HEK293 (cell line): ENCODE results near the gene TSHZ2.
"Not testable (repeated sequence)": the region's sequence is repeated elsewhere in the genome, so short reads cannot be mapped to it uniquely, and the experiment has no call there.

Experiments
- CTCF ChIA-PET: fragments of 350-600 bp; formaldehyde crosslinking; extraction: SDS; loops from one replicate; lab custom pipeline; 2021; ENCODE audit warnings: antibody characterized with exemption; lab: Yijun Ruan, JAX
- POLR2A ChIA-PET: fragments of 300-600 bp; formaldehyde crosslinking; extraction: SDS; loops from one replicate; lab custom pipeline; 2020; ENCODE audit warnings: antibody characterized with exemption, inconsistent platforms; lab: Yijun Ruan, JAX
- H3K27ac ChIP-seq: fragments of 200-500 bp; sonication (Bioruptor generic); 2 replicates; pipeline ENCODE4 v1.5.1; 2014; ENCODE audit warnings: low read depth, low read length, control low read depth, inconsistent platforms; ENCODE audit errors: extremely low read depth
- H3K36me3 ChIP-seq, 2 experiments: fragments of 200-500 bp in 1 of 2; sonication (Bioruptor generic) in 1 of 2; 1 replicate in 1 of 2; 2 replicates in 1 of 2; pipeline ENCODE4 v1.5.1; 2014 to 2017; ENCODE audit warnings: inconsistent platforms in 2 of 2, low read length in 2 of 2; ENCODE audit not compliant: control insufficient read depth in 2 of 2, insufficient read depth in 1 of 2
- H3K4me1 ChIP-seq: fragments of 200-500 bp; sonication (Bioruptor generic); 2 replicates; pipeline ENCODE4 v1.5.1; 2014; ENCODE audit warnings: mild to moderate bottlenecking, low read length, inconsistent platforms; ENCODE audit not compliant: control insufficient read depth, insufficient read depth
- H3K4me3 ChIP-seq: 2 replicates; pipeline ENCODE4 v1.5.1; 2011; ENCODE audit warnings: low read depth, mild to moderate bottlenecking, control low read depth, low read length, moderate library complexity
- H3K9me3 ChIP-seq: fragments of 200-500 bp; sonication (Bioruptor generic); 2 replicates; pipeline ENCODE4 v1.5.1; 2014; ENCODE audit warnings: low read depth, low read length, inconsistent platforms; ENCODE audit not compliant: control insufficient read depth, insufficient read depth
- GFI1B ChIP-seq: fragments of 450-650 bp; formaldehyde crosslinking; IDR thresholded peaks from 2 replicates; pipeline ENCODE4 v1.5.1; 2016; ENCODE audit warnings: missing biosample characterization, missing genetic modification characterization
- KLF7 ChIP-seq: fragments of 450-650 bp; formaldehyde crosslinking; IDR thresholded peaks from 2 replicates; pipeline ENCODE4 v1.5.1; 2016; ENCODE audit warnings: missing biosample characterization, missing genetic modification characterization, borderline replicate concordance
- OVOL3 ChIP-seq: fragments of 450-650 bp; formaldehyde crosslinking; IDR thresholded peaks from 2 replicates; pipeline ENCODE4 v1.5.1; 2016; ENCODE audit warnings: missing biosample characterization, missing genetic modification characterization
- ZBTB17 ChIP-seq: fragments of 450-650 bp; formaldehyde crosslinking; IDR thresholded peaks from 2 replicates; pipeline ENCODE4 v1.5.1; 2016; ENCODE audit warnings: missing biosample characterization, missing genetic modification characterization
- ZBTB7A ChIP-seq: fragments of 450-650 bp; formaldehyde crosslinking; IDR thresholded peaks from 2 replicates; pipeline ENCODE4 v1.5.1; 2016; ENCODE audit warnings: low read depth, missing biosample characterization, missing genetic modification characterization
- ZEB2 ChIP-seq: fragments of 450-650 bp; formaldehyde crosslinking; IDR thresholded peaks from 2 replicates; pipeline ENCODE4 v1.5.1; 2016; ENCODE audit warnings: missing biosample characterization, missing genetic modification characterization
- ZFHX2 ChIP-seq: fragments of 450-650 bp; formaldehyde crosslinking; conservative IDR thresholded peaks from 2 replicates; pipeline ENCODE4 v1.5.1; 2016; ENCODE audit warnings: missing biosample characterization, missing genetic modification characterization
- ZNF114 ChIP-seq: fragments of 450-650 bp; formaldehyde crosslinking; IDR thresholded peaks from 2 replicates; pipeline ENCODE4 v1.5.0; 2017; ENCODE audit warnings: missing biosample characterization, missing genetic modification characterization
- ZNF155 ChIP-seq: fragments of 450-650 bp; formaldehyde crosslinking; IDR thresholded peaks from 2 replicates; pipeline ENCODE4 v1.5.1; 2016; ENCODE audit warnings: missing biosample characterization, missing genetic modification characterization
- ZNF2 ChIP-seq: fragments of 450-650 bp; formaldehyde crosslinking; IDR thresholded peaks from 2 replicates; pipeline ENCODE4 v1.5.1; 2016; ENCODE audit warnings: missing biosample characterization, missing genetic modification characterization
- ZNF23 ChIP-seq: fragments of 450-650 bp; formaldehyde crosslinking; IDR thresholded peaks from 2 replicates; pipeline ENCODE4 v1.5.1; 2016; ENCODE audit warnings: missing biosample characterization, missing genetic modification characterization, borderline replicate concordance
- ZNF311 ChIP-seq: fragments of 450-650 bp; formaldehyde crosslinking; IDR thresholded peaks from 2 replicates; pipeline ENCODE4 v1.5.1; 2017; ENCODE audit warnings: missing biosample characterization, missing genetic modification characterization, borderline replicate concordance
- ZNF404 ChIP-seq: fragments of 450-650 bp; formaldehyde crosslinking; IDR thresholded peaks from 2 replicates; pipeline ENCODE4 v1.5.1; 2017; ENCODE audit warnings: missing biosample characterization, missing genetic modification characterization
- ZNF544 ChIP-seq: fragments of 450-650 bp; formaldehyde crosslinking; IDR thresholded peaks from 2 replicates; pipeline ENCODE4 v1.5.0; 2017; ENCODE audit warnings: missing biosample characterization, missing genetic modification characterization
- ZNF558 ChIP-seq: fragments of 450-650 bp; formaldehyde crosslinking; IDR thresholded peaks from 2 replicates; pipeline ENCODE4 v1.5.1; 2016; ENCODE audit warnings: missing biosample characterization, missing genetic modification characterization
- ZNF660 ChIP-seq: fragments of 450-650 bp; IDR thresholded peaks from 2 replicates; pipeline ENCODE4 v1.5.1; 2018; ENCODE audit warnings: missing biosample characterization, mild to moderate bottlenecking, missing genetic modification characterization
- ZNF768 ChIP-seq: fragments of 450-650 bp; formaldehyde crosslinking; IDR thresholded peaks from 2 replicates; pipeline ENCODE4 v1.5.1; 2018; ENCODE audit warnings: missing biosample characterization, mild to moderate bottlenecking, missing genetic modification characterization
- ZSCAN23 ChIP-seq: fragments of 450-650 bp; formaldehyde crosslinking; IDR thresholded peaks from 2 replicates; pipeline ENCODE4 v1.5.1; 2016; ENCODE audit warnings: missing biosample characterization, missing genetic modification characterization
- ZXDB ChIP-seq: fragments of 450-650 bp; formaldehyde crosslinking; IDR thresholded peaks from 2 replicates; pipeline ENCODE4 v1.5.1; 2016; ENCODE audit warnings: missing biosample characterization, missing genetic modification characterization
- TF ChIP-seq, protein P1 (sequence below): fragments of 450-650 bp; formaldehyde crosslinking; IDR thresholded peaks from 2 replicates; pipeline ENCODE4 v1.5.1; 2016; ENCODE audit warnings: missing biosample characterization, missing genetic modification characterization
- TF ChIP-seq, protein P2 (sequence below): fragments of 450-650 bp; formaldehyde crosslinking; IDR thresholded peaks from 2 replicates; pipeline ENCODE4 v1.5.1; 2016; ENCODE audit warnings: missing biosample characterization, missing genetic modification characterization
- TF ChIP-seq, protein P3 (sequence below): fragments of 450-650 bp; formaldehyde crosslinking; IDR thresholded peaks from 2 replicates; pipeline ENCODE4 v1.5.1; 2016; ENCODE audit warnings: missing biosample characterization, missing genetic modification characterization, borderline replicate concordance
- TF ChIP-seq, protein P4 (sequence below): fragments of 450-650 bp; formaldehyde crosslinking; IDR thresholded peaks from 2 replicates; pipeline ENCODE4 v1.5.1; 2016; ENCODE audit warnings: missing biosample characterization, missing genetic modification characterization

Gene TSHZ2

DNA sequence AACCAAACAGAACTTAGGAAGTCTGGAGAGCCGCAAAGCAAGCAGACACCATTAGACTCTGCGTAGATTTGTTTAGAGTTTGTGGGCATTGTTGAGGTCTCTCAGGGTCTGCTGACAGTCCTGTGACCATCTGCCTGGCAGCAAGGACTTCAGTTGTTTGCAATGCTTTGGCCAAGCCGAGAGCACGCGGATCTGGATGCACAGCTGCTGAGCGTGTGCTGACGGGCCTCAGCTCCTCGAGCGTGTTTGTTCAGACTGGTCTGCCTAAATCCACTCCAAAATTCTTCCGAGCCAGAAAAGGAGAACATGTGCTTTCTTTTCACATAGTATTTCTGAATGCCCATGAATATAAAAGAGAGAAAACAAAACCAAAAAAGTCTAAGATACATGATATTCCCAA lies 462.5 kb downstream of the TSHZ2 start:
- no peaks in the 10 kb centered on the region for H3K4me1 ChIP-seq
- H3K36me3 ChIP-seq: no peaks in the 10 kb centered on the region
- no peak overlapping the region for H3K27ac ChIP-seq
- CTCF ChIA-PET: no interaction called here
- POLR2A ChIA-PET: no interaction called here
- TF ChIP-seq ZNF768 (tag by site-specific recombination) (no peak), ZNF404 (tag by site-specific recombination) (no peak), ZNF2 (tag by site-specific recombination) (no peak), KLF7 (tag by site-specific recombination) (no peak), ZEB2 (tag by site-specific recombination) (no peak), GFI1B (tag by site-specific recombination) (no peak), ZNF114 (tag by site-specific recombination) (no peak), ZNF544 (tag by site-specific recombination) (no peak), ZNF155 (tag by site-specific recombination) (no peak)
- TF ChIP-seq, protein P1, sequence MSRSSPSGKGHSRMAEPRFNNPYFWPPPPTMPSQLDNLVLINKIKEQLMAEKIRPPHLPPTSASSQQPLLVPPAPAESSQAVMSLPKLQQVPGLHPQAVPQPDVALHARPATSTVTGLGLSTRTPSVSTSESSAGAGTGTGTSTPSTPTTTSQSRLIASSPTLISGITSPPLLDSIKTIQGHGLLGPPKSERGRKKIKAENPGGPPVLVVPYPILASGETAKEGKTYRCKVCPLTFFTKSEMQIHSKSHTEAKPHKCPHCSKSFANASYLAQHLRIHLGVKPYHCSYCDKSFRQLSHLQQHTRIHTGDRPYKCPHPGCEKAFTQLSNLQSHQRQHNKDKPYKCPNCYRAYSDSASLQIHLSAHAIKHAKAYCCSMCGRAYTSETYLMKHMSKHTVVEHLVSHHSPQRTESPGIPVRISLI (tag by site-specific recombination): no peak
- TF ChIP-seq, protein P2, sequence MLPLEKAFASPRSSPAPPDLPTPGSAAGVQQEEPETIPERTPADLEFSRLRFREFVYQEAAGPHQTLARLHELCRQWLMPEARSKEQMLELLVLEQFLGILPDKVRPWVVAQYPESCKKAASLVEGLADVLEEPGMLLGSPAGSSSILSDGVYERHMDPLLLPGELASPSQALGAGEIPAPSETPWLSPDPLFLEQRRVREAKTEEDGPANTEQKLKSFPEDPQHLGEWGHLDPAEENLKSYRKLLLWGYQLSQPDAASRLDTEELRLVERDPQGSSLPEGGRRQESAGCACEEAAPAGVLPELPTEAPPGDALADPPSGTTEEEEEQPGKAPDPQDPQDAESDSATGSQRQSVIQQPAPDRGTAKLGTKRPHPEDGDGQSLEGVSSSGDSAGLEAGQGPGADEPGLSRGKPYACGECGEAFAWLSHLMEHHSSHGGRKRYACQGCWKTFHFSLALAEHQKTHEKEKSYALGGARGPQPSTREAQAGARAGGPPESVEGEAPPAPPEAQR (tag by site-specific recombination): no peak
- TF ChIP-seq, protein P3, sequence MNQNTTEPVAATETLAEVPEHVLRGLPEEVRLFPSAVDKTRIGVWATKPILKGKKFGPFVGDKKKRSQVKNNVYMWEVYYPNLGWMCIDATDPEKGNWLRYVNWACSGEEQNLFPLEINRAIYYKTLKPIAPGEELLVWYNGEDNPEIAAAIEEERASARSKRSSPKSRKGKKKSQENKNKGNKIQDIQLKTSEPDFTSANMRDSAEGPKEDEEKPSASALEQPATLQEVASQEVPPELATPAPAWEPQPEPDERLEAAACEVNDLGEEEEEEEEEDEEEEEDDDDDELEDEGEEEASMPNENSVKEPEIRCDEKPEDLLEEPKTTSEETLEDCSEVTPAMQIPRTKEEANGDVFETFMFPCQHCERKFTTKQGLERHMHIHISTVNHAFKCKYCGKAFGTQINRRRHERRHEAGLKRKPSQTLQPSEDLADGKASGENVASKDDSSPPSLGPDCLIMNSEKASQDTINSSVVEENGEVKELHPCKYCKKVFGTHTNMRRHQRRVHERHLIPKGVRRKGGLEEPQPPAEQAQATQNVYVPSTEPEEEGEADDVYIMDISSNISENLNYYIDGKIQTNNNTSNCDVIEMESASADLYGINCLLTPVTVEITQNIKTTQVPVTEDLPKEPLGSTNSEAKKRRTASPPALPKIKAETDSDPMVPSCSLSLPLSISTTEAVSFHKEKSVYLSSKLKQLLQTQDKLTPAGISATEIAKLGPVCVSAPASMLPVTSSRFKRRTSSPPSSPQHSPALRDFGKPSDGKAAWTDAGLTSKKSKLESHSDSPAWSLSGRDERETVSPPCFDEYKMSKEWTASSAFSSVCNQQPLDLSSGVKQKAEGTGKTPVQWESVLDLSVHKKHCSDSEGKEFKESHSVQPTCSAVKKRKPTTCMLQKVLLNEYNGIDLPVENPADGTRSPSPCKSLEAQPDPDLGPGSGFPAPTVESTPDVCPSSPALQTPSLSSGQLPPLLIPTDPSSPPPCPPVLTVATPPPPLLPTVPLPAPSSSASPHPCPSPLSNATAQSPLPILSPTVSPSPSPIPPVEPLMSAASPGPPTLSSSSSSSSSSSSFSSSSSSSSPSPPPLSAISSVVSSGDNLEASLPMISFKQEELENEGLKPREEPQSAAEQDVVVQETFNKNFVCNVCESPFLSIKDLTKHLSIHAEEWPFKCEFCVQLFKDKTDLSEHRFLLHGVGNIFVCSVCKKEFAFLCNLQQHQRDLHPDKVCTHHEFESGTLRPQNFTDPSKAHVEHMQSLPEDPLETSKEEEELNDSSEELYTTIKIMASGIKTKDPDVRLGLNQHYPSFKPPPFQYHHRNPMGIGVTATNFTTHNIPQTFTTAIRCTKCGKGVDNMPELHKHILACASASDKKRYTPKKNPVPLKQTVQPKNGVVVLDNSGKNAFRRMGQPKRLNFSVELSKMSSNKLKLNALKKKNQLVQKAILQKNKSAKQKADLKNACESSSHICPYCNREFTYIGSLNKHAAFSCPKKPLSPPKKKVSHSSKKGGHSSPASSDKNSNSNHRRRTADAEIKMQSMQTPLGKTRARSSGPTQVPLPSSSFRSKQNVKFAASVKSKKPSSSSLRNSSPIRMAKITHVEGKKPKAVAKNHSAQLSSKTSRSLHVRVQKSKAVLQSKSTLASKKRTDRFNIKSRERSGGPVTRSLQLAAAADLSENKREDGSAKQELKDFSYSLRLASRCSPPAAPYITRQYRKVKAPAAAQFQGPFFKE (tag by site-specific recombination): no peak
- no peaks in the 10 kb centered on the region for H3K9me3 ChIP-seq
- H3K4me3 ChIP-seq: no peak overlapping the region

DNA sequence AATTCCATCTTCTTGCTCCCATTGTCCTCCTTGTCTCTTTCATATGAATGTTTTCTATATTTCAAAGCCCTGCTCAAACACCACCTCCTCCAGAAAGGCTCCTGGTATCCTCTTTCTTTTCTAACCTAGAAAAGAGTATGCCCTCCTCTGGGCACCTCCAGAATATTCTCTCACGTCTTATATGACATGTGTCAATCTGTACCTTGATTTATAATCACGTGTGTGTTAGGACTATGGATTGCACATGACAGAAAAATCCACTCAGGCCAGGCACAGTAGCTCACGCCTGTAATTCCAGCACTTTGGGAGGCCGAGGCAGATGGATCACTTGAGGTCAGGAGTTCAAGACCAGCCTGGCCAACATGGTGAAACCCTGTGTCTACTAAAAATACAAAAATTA lies 464.8 kb downstream of the TSHZ2 start:
- H3K4me1 ChIP-seq, H3K27ac ChIP-seq, CTCF ChIA-PET, H3K36me3 ChIP-seq, H3K9me3 ChIP-seq, H3K4me3 ChIP-seq, POLR2A ChIA-PET: not testable (repeated sequence)

DNA sequence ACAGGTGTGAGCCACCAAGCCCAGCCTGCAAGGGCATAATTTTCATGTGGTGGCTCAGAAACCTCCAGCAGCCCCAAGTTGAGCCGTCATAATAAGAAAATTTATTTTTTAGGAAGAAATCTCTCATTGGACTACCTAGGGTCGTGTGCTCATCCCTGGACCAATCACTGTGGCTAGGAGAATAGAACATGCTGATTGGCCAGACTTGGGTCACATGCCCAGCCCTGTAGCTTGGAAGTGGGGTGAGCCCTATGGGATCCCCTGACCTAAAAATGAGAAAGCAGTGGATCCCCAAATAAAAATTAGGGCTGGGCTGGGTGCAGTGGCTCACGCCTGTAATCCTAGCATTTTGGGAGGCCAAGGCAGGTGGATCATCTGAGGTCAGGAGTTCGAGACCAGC lies 466.2 kb downstream of the TSHZ2 start:
- no peaks in the 10 kb centered on the region for H3K9me3 ChIP-seq
- H3K4me1 ChIP-seq: no peaks in the 10 kb centered on the region
- no peaks in the 10 kb centered on the region for H3K36me3 ChIP-seq
- POLR2A ChIA-PET: no interaction called here
- CTCF ChIA-PET: no interaction called here
- no peak overlapping the region for H3K27ac ChIP-seq
- H3K4me3 ChIP-seq: no peak overlapping the region
- TF ChIP-seq, protein P4, sequence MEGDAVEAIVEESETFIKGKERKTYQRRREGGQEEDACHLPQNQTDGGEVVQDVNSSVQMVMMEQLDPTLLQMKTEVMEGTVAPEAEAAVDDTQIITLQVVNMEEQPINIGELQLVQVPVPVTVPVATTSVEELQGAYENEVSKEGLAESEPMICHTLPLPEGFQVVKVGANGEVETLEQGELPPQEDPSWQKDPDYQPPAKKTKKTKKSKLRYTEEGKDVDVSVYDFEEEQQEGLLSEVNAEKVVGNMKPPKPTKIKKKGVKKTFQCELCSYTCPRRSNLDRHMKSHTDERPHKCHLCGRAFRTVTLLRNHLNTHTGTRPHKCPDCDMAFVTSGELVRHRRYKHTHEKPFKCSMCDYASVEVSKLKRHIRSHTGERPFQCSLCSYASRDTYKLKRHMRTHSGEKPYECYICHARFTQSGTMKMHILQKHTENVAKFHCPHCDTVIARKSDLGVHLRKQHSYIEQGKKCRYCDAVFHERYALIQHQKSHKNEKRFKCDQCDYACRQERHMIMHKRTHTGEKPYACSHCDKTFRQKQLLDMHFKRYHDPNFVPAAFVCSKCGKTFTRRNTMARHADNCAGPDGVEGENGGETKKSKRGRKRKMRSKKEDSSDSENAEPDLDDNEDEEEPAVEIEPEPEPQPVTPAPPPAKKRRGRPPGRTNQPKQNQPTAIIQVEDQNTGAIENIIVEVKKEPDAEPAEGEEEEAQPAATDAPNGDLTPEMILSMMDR (tag by site-specific recombination): no peak
- TF ChIP-seq ZNF114 (tag by site-specific recombination) (no peak), ZXDB (tag by site-specific recombination) (no peak), ZBTB17 (tag by site-specific recombination) (no peak), ZNF558 (tag by site-specific recombination) (no peak), ZNF23 (tag by site-specific recombination) (no peak), ZNF660 (tag by site-specific recombination) (no peak), ZNF768 (tag by site-specific recombination) (no peak), OVOL3 (no peak), ZNF311 (no peak), ZSCAN23 (tag by site-specific recombination) (no peak), ZFHX2 (tag by site-specific recombination) (no peak), ZBTB7A (tag by site-specific recombination) (no peak), ZNF404 (tag by site-specific recombination) (no peak)
